GM19455 (cell line): ENCODE measurements around the gene IREB2.

Source experiments
- ATAC-seq: cut with Tn5 transposase; IDR thresholded peaks from one replicate; pipeline ENCODE4 v1.9.1; 2021; ENCODE audit not compliant: unreplicated experiment

Gene IREB2

GRCh38 chr15:78405336-78405924 lies 32.6 kb upstream of the IREB2 start:
- ATAC-seq: no peak

- no peak for ATAC-seq
Measured at GRCh38 chr15:78406016-78406585, 31.9 kb upstream of the IREB2 start.

- no peak for ATAC-seq
Measured at GRCh38 chr15:78407608-78408354, 30.2 kb upstream of the IREB2 start.

GRCh38 chr15:78408355-78408640 lies 29.7 kb upstream of the IREB2 start:
- ATAC-seq: no peak

- ATAC-seq: no peak
Measured at GRCh38 chr15:78408961-78409360, 29.1 kb upstream of the IREB2 start.

GRCh38 chr15:78411061-78411460 lies 27.0 kb upstream of the IREB2 start:
- no peak for ATAC-seq

- ATAC-seq: no peak
Measured at GRCh38 chr15:78414621-78415250, 23.3 kb upstream of the IREB2 start.

GRCh38 chr15:78415284-78415683 lies 22.7 kb upstream of the IREB2 start:
- ATAC-seq: no peak

- no peak for ATAC-seq
Measured at GRCh38 chr15:78417754-78418630, 20.0 kb upstream of the IREB2 start.

GRCh38 chr15:78418686-78419085 lies 19.3 kb upstream of the IREB2 start:
- ATAC-seq: no peak

- ATAC-seq: no peak
Measured at GRCh38 chr15:78419367-78419766, 18.6 kb upstream of the IREB2 start.

GRCh38 chr15:78420220-78420619 lies 17.8 kb upstream of the IREB2 start:
- no peak for ATAC-seq

GRCh38 chr15:78420766-78421165 lies 17.2 kb upstream of the IREB2 start:
- no peak for ATAC-seq

- no peak for ATAC-seq
Measured at GRCh38 chr15:78421238-78421965, 16.6 kb upstream of the IREB2 start.

- ATAC-seq: no peak
Measured at GRCh38 chr15:78422571-78423340, 15.3 kb upstream of the IREB2 start.

- no peak for ATAC-seq
Measured at GRCh38 chr15:78424673-78425072, 13.3 kb upstream of the IREB2 start.

GRCh38 chr15:78425643-78426042 lies 12.4 kb upstream of the IREB2 start:
- no peak for ATAC-seq

- no peak for ATAC-seq
Measured at GRCh38 chr15:78426300-78426699, 11.7 kb upstream of the IREB2 start.

GRCh38 chr15:78427953-78428352 lies 10.1 kb upstream of the IREB2 start:
- ATAC-seq: no peak

GRCh38 chr15:78429477-78429876 lies 8.5 kb upstream of the IREB2 start:
- ATAC-seq: no peak
